BLaER1 (cell line): ENCODE data around the gene UMAD1.
"Not testable (repeated sequence)": the region's sequence is repeated elsewhere in the genome, so short reads cannot be mapped to it uniquely, and the experiment has no call there.

Source experiments
- H3K27ac ChIP-seq: shearing (Covaris generic); formaldehyde crosslinking; 2 replicates; pipeline ENCODE4 v1.8.1; 2022
- H3K27me3 ChIP-seq: shearing (Covaris generic); formaldehyde crosslinking; 2 replicates; pipeline ENCODE4 v1.8.1; 2022
- H3K36me3 ChIP-seq: shearing (Covaris generic); formaldehyde crosslinking; 2 replicates; pipeline ENCODE4 v1.8.1; 2022
- H3K4me1 ChIP-seq: shearing (Covaris generic); formaldehyde crosslinking; 2 replicates; pipeline ENCODE4 v1.8.1; 2022
- H3K4me2 ChIP-seq: shearing (Covaris generic); formaldehyde crosslinking; 2 replicates; pipeline ENCODE4 v1.8.1; 2022
- H3K4me3 ChIP-seq: shearing (Covaris generic); formaldehyde crosslinking; 2 replicates; pipeline ENCODE4 v1.8.1; 2022
- H3K9ac ChIP-seq: shearing (Covaris generic); formaldehyde crosslinking; 2 replicates; pipeline ENCODE4 v1.8.1; 2022
- H3K9me3 ChIP-seq: shearing (Covaris generic); formaldehyde crosslinking; 2 replicates; pipeline ENCODE4 v1.8.1; 2022
- H4K20me1 ChIP-seq: shearing (Covaris generic); formaldehyde crosslinking; 2 replicates; pipeline ENCODE4 v1.8.1; 2022
- Cebpa-rat ChIP-seq: shearing (Covaris generic); IDR thresholded peaks from 2 replicates; pipeline ENCODE4 v1.8.1; 2022

Gene UMAD1

GRCh38 chr7:7651479-7651878 lies 10.9 kb downstream of the UMAD1 start:
- Histone ChIP-seq H3K4me2 (no peak overlapping the region), H4K20me1 (no peaks in the 10 kb centered on the region), H3K27ac (no peak overlapping the region), H3K4me1 (no peaks in the 10 kb centered on the region), H3K36me3 (peaks cover 4% of the 10 kb centered on the region; the same call in 1 of the 2 replicates), H3K9me3 (peaks cover 8% of the 10 kb centered on the region), H3K4me3 (no peak overlapping the region), H3K9ac (no peak overlapping the region), H3K27me3 (no peaks in the 10 kb centered on the region)
- no peak for TF ChIP-seq Cebpa-rat

- Histone ChIP-seq H3K4me3 (no peak overlapping the region), H3K27me3 (no peaks in the 10 kb centered on the region), H3K27ac (no peak overlapping the region), H3K9me3 (peaks cover 18% of the 10 kb centered on the region), H3K4me2 (no peak overlapping the region), H3K9ac (no peak overlapping the region), H3K36me3 (no peaks in the 10 kb centered on the region), H3K4me1 (no peaks in the 10 kb centered on the region), H4K20me1 (no peaks in the 10 kb centered on the region)
- TF ChIP-seq Cebpa-rat: no peak
These were observed 12.4 kb downstream of the UMAD1 start for GRCh38 chr7:7652798-7653540.

- peaks cover 25% of the 10 kb centered on the region for H3K9me3 ChIP-seq
- no peak overlapping the region for H3K4me3 ChIP-seq
- H3K27me3 ChIP-seq: no peaks in the 10 kb centered on the region
- no peaks in the 10 kb centered on the region for H4K20me1 ChIP-seq
- no peak for TF ChIP-seq Cebpa-rat
- no peaks in the 10 kb centered on the region for H3K4me1 ChIP-seq
- no peaks in the 10 kb centered on the region for H3K36me3 ChIP-seq
- no peak overlapping the region for H3K9ac ChIP-seq
- H3K27ac ChIP-seq: no peak overlapping the region
- H3K4me2 ChIP-seq: no peak overlapping the region
These were observed 13.1 kb downstream of the UMAD1 start for GRCh38 chr7:7653593-7654187.

GRCh38 chr7:7654964-7655715 lies 14.6 kb downstream of the UMAD1 start:
- Histone ChIP-seq H3K4me3 (no peak overlapping the region), H3K9ac (no peak overlapping the region), H3K4me2 (no peak overlapping the region), H3K36me3 (no peaks in the 10 kb centered on the region), H3K27me3 (no peaks in the 10 kb centered on the region), H3K9me3 (peaks cover 35% of the 10 kb centered on the region), H3K27ac (no peak overlapping the region), H3K4me1 (no peaks in the 10 kb centered on the region), H4K20me1 (no peaks in the 10 kb centered on the region)
- TF ChIP-seq Cebpa-rat: no peak

- not testable (repeated sequence) for H3K36me3 ChIP-seq, H3K27ac ChIP-seq, H3K4me1 ChIP-seq, H3K9ac ChIP-seq, H3K4me2 ChIP-seq, H3K4me3 ChIP-seq, H3K27me3 ChIP-seq, H4K20me1 ChIP-seq
- peaks cover 39% of the 10 kb centered on the region for H3K9me3 ChIP-seq
These were observed 15.9 kb downstream of the UMAD1 start for GRCh38 chr7:7656459-7656858.

- no peak for TF ChIP-seq Cebpa-rat
- Histone ChIP-seq H4K20me1 (no peaks in the 10 kb centered on the region), H3K4me3 (no peak overlapping the region), H3K27ac (no peak overlapping the region), H3K4me1 (no peaks in the 10 kb centered on the region), H3K9me3 (peaks cover 25% of the 10 kb centered on the region), H3K4me2 (no peak overlapping the region), H3K27me3 (no peaks in the 10 kb centered on the region), H3K36me3 (no peaks in the 10 kb centered on the region), H3K9ac (no peak overlapping the region)
These were observed 22.0 kb downstream of the UMAD1 start for GRCh38 chr7:7662527-7662926.

GRCh38 chr7:7664291-7664690 lies 23.7 kb downstream of the UMAD1 start:
- no peak overlapping the region for H3K27ac ChIP-seq

GRCh38 chr7:7665031-7665430 lies 24.5 kb downstream of the UMAD1 start:
- Histone ChIP-seq H3K27me3 (no peaks in the 10 kb centered on the region), H3K27ac (no peak overlapping the region), H3K4me1 (no peaks in the 10 kb centered on the region), H4K20me1 (no peaks in the 10 kb centered on the region), H3K9me3 (peaks cover 5% of the 10 kb centered on the region), H3K36me3 (no peaks in the 10 kb centered on the region), H3K9ac (no peak overlapping the region), H3K4me2 (no peak overlapping the region), H3K4me3 (no peak overlapping the region)
- no peak for TF ChIP-seq Cebpa-rat

More at GRCh38 chr7:7664291-7664690, 23.7 kb downstream of the UMAD1 start:
- H3K36me3 ChIP-seq: no peaks in the 10 kb centered on the region
- no peaks in the 10 kb centered on the region for H3K27me3 ChIP-seq
- no peak overlapping the region for H3K4me2 ChIP-seq
- H3K4me3 ChIP-seq: no peak overlapping the region
- H3K9ac ChIP-seq: no peak overlapping the region
- peaks cover 13% of the 10 kb centered on the region for H3K9me3 ChIP-seq
- no peak for TF ChIP-seq Cebpa-rat
- no peaks in the 10 kb centered on the region for H3K4me1 ChIP-seq
- no peaks in the 10 kb centered on the region for H4K20me1 ChIP-seq

GRCh38 chr7:7667187-7667586 lies 26.6 kb downstream of the UMAD1 start:
- no peaks in the 10 kb centered on the region for H3K4me1 ChIP-seq
- no peaks in the 10 kb centered on the region for H3K27me3 ChIP-seq
- no peak overlapping the region for H3K27ac ChIP-seq

GRCh38 chr7:7668706-7669105 lies 28.2 kb downstream of the UMAD1 start:
- Histone ChIP-seq H3K4me3 (no peak overlapping the region), H3K9ac (no peak overlapping the region), H3K27me3 (no peaks in the 10 kb centered on the region), H3K9me3 (no peaks in the 10 kb centered on the region; the same call in 1 of the 2 replicates), H3K4me1 (no peaks in the 10 kb centered on the region), H3K27ac (no peak overlapping the region), H3K4me2 (no peak overlapping the region), H3K36me3 (no peaks in the 10 kb centered on the region), H4K20me1 (no peaks in the 10 kb centered on the region)
- TF ChIP-seq Cebpa-rat: no peak

More at GRCh38 chr7:7667187-7667586, 26.6 kb downstream of the UMAD1 start:
- Histone ChIP-seq H3K36me3 (no peaks in the 10 kb centered on the region), H3K9ac (no peak overlapping the region), H3K9me3 (no peaks in the 10 kb centered on the region; the same call in 1 of the 2 replicates), H3K4me2 (no peak overlapping the region), H3K4me3 (no peak overlapping the region), H4K20me1 (no peaks in the 10 kb centered on the region)
- no peak for TF ChIP-seq Cebpa-rat
